ENCODE data around the gene ACVR1B.

- TF ChIP-seq CTCF (IDR thresholded peaks at IDR 0.05) (no peak), EZH2 (IDR thresholded peaks at IDR 0.05) (no peak), EZH2phosphoT487 (IDR thresholded peaks at IDR 0.05) (no peak)
These were observed 35.3 kb downstream of the ACVR1B start for GRCh38 chr12:51986834-51987233.
